ENCODE data around the gene APBA1. TPM values are rescaled to one million over a fixed set of nuclear protein-coding genes. Genes with fewer than 3 reads are reported as not detected.
A peak's percentile ranks its signal among the peaks of the same experiment; 100 is the strongest.

The APBA1 gene
- total and polyA plus RNA-seq, 11 donors, result 0.61 to 6.2 (median 2.2) TPM

DNA sequence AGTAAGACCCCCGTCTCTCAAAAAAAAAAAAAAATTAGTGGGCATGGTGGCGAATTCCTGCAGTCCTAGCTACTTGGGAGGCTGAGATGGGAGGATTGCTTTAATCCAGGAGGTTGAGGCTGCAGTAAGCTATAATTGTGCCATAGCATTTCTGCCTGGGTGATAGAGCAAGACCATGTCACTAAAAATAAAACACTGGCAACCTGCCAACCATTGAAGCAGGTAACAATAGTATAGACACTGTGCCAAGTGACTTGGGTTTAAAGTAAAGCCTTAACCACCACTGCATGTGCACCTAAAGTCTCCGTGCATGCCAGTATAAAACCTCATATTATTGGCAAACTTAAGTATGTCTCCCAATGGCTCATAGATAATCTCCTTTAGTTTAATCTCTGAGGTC lies 3.4 kb upstream of the APBA1 start:
- TF ChIP-seq, protein P1, sequence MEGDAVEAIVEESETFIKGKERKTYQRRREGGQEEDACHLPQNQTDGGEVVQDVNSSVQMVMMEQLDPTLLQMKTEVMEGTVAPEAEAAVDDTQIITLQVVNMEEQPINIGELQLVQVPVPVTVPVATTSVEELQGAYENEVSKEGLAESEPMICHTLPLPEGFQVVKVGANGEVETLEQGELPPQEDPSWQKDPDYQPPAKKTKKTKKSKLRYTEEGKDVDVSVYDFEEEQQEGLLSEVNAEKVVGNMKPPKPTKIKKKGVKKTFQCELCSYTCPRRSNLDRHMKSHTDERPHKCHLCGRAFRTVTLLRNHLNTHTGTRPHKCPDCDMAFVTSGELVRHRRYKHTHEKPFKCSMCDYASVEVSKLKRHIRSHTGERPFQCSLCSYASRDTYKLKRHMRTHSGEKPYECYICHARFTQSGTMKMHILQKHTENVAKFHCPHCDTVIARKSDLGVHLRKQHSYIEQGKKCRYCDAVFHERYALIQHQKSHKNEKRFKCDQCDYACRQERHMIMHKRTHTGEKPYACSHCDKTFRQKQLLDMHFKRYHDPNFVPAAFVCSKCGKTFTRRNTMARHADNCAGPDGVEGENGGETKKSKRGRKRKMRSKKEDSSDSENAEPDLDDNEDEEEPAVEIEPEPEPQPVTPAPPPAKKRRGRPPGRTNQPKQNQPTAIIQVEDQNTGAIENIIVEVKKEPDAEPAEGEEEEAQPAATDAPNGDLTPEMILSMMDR (IDR thresholded peaks at IDR 0.05), result no peak
- no peak for TF ChIP-seq POLR2A (IDR thresholded peaks at IDR 0.05)
- ATAC-seq (no peak), DNase-seq (no peak)
- WGBS, 4 donors, result 82 to 87% (median 85%) methylated on average over 3 of the region's 3 CpGs
- intact Hi-C loops (cut with DNase I), result loop anchor here in 6 of 10 donors (5.0 to 10.0 kb wide), 3 partner anchors 199 to 251 kb away; no protein-coding TSS in a partner anchor
- H3K9me3 ChIP-seq, result no peaks in the 10 kb centered on the region
- H3K4me3 ChIP-seq, result no peak overlapping the region
- H3K4me1 ChIP-seq, result peaks cover 0 to 26% (median 8%) of the 10 kb centered on the region in 12 donors
- H3K36me3 ChIP-seq, result no peaks in the 10 kb centered on the region
- H3K27ac ChIP-seq, result no peak overlapping the region
- no peaks in the 10 kb centered on the region for H3K27me3 ChIP-seq

DNA sequence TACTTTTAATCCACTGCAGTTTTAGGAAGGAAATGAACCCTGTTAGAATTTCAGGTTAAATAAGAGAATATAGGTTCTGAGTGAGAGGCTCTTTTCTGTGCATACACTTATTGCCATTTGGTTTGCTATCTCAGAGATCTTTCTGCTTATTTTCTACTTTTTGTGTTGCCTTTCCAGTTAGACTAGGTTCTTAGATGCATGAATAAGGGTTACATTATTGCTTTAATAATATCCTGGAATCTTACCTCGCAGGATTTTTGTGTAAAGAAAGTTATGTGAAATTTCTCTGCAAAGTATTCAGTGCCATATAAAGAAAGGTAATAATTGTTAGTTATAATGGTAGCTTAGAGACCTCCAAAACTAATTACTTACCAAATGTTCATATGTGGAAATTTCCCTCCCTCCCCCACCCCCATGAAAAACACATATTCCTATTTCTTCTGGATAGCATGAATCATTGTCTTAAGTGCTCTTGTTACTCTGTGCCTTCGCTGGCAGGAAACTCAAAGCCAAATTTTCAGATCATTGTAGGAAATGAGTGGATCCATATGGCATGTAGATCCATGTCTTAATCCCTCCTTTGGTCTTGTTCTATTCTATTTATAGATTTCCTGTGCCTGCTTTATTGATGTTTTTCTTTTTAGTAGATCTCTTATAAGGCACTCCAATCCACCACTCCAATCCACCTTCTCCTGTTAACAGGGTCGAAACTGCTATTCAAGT lies 2.7 kb upstream of the APBA1 start:
- no peak for DNase-seq
- Histone ChIP-seq H3K27me3 (no peaks in the 10 kb centered on the region), H3K4me1 (peaks cover 0 to 27% (median 8%) of the 10 kb centered on the region in 12 donors), H3K4me3 (no peak overlapping the region), H3K36me3 (no peaks in the 10 kb centered on the region), H3K9me3 (no peaks in the 10 kb centered on the region), H3K27ac (no peak overlapping the region)
- ATAC-seq, result no peak
- TF ChIP-seq POLR2A (IDR thresholded peaks at IDR 0.05), result no peak
- TF ChIP-seq, protein P1 (IDR thresholded peaks at IDR 0.05), result no peak
- intact Hi-C loops (cut with DNase I), result loop anchor here in 9 of 10 donors (5.0 to 10.0 kb wide), 6 partner anchors 82 to 250 kb away; no protein-coding TSS in a partner anchor
- WGBS, 4 donors, result 61 to 68% (median 65%) methylated on average over 3 of the region's 3 CpGs

DNA sequence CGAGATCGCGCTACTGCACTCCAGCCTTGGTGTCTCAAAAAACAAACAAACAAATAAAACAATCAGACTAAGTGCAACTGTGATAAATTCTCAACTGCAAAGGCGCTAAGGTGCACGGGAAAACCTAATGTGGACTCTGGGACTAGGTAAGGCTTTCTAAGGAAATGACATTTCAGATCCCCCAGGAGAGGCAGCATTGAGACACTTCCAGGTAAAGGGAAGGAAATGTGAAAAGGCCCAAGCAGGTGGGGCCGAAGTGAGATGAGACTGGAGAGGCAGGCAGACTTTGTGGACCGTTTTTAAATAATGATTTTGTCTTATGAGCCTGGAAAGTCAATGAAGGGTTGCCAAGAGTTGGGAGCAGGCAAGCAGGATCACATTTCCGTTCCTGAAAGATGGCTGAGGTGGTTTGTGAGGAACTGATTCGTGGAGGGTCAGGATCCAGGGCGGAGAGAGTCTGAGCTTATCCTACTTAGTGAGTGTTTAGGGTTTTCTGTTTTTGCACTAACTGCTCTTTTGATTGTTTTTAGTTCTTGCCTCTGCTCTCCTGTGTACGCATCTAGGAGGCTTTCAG lies 2.0 kb upstream of the APBA1 start:
- intact Hi-C loops (cut with DNase I), result loop anchor here in 8 of 10 donors (5.0 to 10.0 kb wide), 6 partner anchors 83 to 249 kb away; no protein-coding TSS in a partner anchor

GRCh38 chr9:69673311-69673640 lies 1.1 kb upstream of the APBA1 start:
- no peaks in the 10 kb centered on the region for H3K27me3 ChIP-seq
- peak overlapping the region; percentile 48 to 99 (median 82) for H3K4me3 ChIP-seq
- no peaks in the 10 kb centered on the region for H3K36me3 ChIP-seq
- H3K4me1 ChIP-seq, result peaks cover 0 to 27% (median 8%) of the 10 kb centered on the region in 12 donors
- ATAC-seq (peak in 1 of 4 donors; percentile 3), DNase-seq (no peak)
- 34 to 46% (median 44%) methylated on average over 6 of the region's 6 CpGs for WGBS, 4 donors
- peak overlapping the region; percentile 35 to 89 (median 80) for H3K27ac ChIP-seq
- intact Hi-C loops (cut with DNase I), result loop anchor here in 9 of 10 donors (1.0 to 10.0 kb wide), 9 partner anchors 84 to 248 kb away; partner anchors contain the start of gene PTAR1 (in 1 of the 9)
- no peak for TF ChIP-seq POLR2A (IDR thresholded peaks at IDR 0.05)
- TF ChIP-seq, protein P1 (IDR thresholded peaks at IDR 0.05), result no peak
- no peaks in the 10 kb centered on the region for H3K9me3 ChIP-seq

More for the DNA sequence above, 2.0 kb upstream of the APBA1 start:
- TF ChIP-seq, protein P1 (IDR thresholded peaks at IDR 0.05), result no peak
- no peak for TF ChIP-seq POLR2A (IDR thresholded peaks at IDR 0.05)
- Histone ChIP-seq H3K27ac (no peak overlapping the region), H3K4me3 (no peak overlapping the region), H3K9me3 (no peaks in the 10 kb centered on the region), H3K27me3 (no peaks in the 10 kb centered on the region), H3K36me3 (no peaks in the 10 kb centered on the region), H3K4me1 (peaks cover 0 to 27% (median 8%) of the 10 kb centered on the region in 12 donors)
- DNase-seq (no peak), ATAC-seq (no peak)
- WGBS, 4 donors, result 84 to 88% (median 85%) methylated on average over 11 of the region's 11 CpGs

Data from heart left ventricle (tissue), 16 donors.